ENCODE results near the gene ENAH.

The ENAH gene

GRCh38 chr1:225449261-225449660 lies 203.7 kb downstream of the ENAH start:
- DNase-seq = no peak

- DNase-seq = no peak
These were observed 204.6 kb downstream of the ENAH start for GRCh38 chr1:225448146-225448805.

GRCh38 chr1:225447650-225448089 lies 205.3 kb downstream of the ENAH start:
- DNase-seq = no peak

- no peak for DNase-seq
These were observed 205.8 kb downstream of the ENAH start for GRCh38 chr1:225446981-225447615.

GRCh38 chr1:225446595-225446960 lies 206.3 kb downstream of the ENAH start:
- peak; percentile 20 for DNase-seq

GRCh38 chr1:225445639-225446594 lies 207.0 kb downstream of the ENAH start:
- peak; percentile 33 for DNase-seq

- DNase-seq = peak; percentile 23
These were observed 210.8 kb downstream of the ENAH start for GRCh38 chr1:225442123-225442505.

GRCh38 chr1:225441314-225442122 lies 211.4 kb downstream of the ENAH start:
- DNase-seq = peak; percentile 19

- DNase-seq = peak; percentile 7
These were observed 212.3 kb downstream of the ENAH start for GRCh38 chr1:225440380-225441221.

- no peak for DNase-seq
These were observed 215.0 kb downstream of the ENAH start for GRCh38 chr1:225437710-225438437.

Data from stimulated activated CD8-positive, alpha-beta memory T cell treated with anti-CD3 and anti-CD28 coated beads, Interleukin-4, amount 100 ng/mL, for 48 hours (primary cell).